ENCODE results near the gene NIM1K. TPM values are rescaled to one million over a fixed set of nuclear protein-coding genes. Genes with fewer than 3 reads are reported as not detected.
"Not testable (repeated sequence)": the region's sequence is repeated elsewhere in the genome, so short reads cannot be mapped to it uniquely, and the experiment has no call there.

NIM1K gene
- total and polyA plus RNA-seq, 2 donors (not counting 3 experiments of a cell fraction or from before 2014, with no cell fraction given), result 0.04 to 0.49 TPM

DNA sequence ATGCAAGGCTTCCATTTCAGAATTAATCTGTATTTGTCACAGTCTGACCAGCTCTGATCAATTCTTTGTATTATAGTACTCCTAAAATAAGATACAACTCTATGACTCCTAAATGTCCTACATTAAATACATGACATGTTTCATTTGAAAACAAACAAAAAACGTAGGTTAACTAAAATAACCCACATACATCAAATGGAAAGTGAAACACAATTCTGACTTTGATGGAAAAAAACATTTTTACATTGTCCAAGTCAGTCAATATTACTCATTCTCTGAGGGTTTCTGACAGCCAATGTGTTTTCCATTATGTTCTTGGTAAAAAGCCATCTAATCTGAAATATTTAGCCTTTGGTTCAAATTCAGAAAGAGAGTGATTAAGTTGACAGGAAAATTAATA lies 112.5 kb downstream of the NIM1K start:
- no peak for DNase-seq (ENCODE audit: low read depth, low spot score)
- no peak overlapping the region for H3K4me3 ChIP-seq (replicated peaks in 1 of 3; ENCODE audit: insufficient read depth in 1 of 3, low read depth in 1 of 3, low read length in 3 of 3)

DNA sequence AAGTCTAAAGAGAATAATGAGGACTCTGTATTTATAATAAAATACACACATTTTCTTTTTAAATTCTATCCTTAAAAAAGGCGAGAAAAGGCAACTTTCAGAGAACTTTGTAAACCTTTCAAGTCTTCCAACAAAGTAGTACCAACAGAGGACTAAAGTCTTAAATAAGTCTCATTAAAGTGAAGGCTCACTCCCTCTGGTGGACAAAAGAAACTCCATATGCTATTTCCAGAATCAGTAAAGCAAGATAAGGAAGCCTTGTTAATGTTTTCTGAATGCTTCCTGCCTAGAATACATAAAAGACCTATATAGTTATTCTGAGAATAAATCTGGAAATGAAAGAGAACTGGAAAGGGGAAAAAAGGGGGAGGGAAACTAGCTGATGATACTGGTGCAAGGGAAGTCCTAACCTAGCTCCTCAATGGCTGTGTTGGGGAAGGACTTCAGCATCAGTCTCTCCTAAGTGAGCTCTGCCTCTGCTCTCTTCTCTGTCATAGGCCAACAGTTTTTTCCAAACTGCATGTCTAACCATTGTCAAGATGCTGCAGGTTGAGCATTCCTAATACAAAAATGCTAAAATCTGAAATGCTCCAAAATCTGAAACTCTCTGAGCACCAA lies 114.0 kb downstream of the NIM1K start:
- ChIA-PET CTCF (interaction anchor here (0.6 to 2.7 kb wide), 13 partner anchors 11 to 397 kb away, joined by 3 to 14 read pairs (median 3); partner anchors contain the start of genes TMEM267 and ZNF131), POLR2A (interaction anchor here (0.6 kb wide), 1 partner anchor 174 kb away, joined by 4 read pairs; no protein-coding TSS in a partner anchor)
- no peaks in the 10 kb centered on the region for H3K27me3 ChIP-seq (ENCODE audit: control insufficient read depth in 2 of 2, insufficient read depth in 2 of 2, low read length in 2 of 2)
- no peaks in the 10 kb centered on the region for H3K9me3 ChIP-seq (replicated peaks; ENCODE audit: control insufficient read depth, insufficient read depth, low read length)
- H4K20me1 ChIP-seq (replicated peaks; ENCODE audit: control insufficient read depth, extremely low read depth, insufficient read depth, low read length), result peaks cover 10% of the 10 kb centered on the region
- H3K9ac ChIP-seq (replicated peaks; ENCODE audit: extremely low read depth, insufficient read depth, low read length), result no peak overlapping the region
- intact Hi-C loops (cut with micrococcal nuclease) (loop anchor here (2.0 to 5.0 kb wide), 3 partner anchors 83 to 399 kb away; no protein-coding TSS in a partner anchor), dilution Hi-C loops (cut with MboI; ENCODE audit: extremely low pct_ligation_motif_present, low sequenced_read_pairs) (no loop called here)
- DNase-seq (ENCODE audit: low read depth, low spot score), result peak; percentile 71
- H3K4me1 ChIP-seq (ENCODE audit: control insufficient read depth, extremely low read depth, insufficient read depth, low read length), result peaks cover 19% of the 10 kb centered on the region
- H3K36me3 ChIP-seq (ENCODE audit: control insufficient read depth in 2 of 2, extremely low read depth in 1 of 2, insufficient read depth in 2 of 2, low read length in 2 of 2), result peaks cover 0 to 16% of the 10 kb centered on the region in 2 experiments
- no peak overlapping the region for H3K4me2 ChIP-seq (ENCODE audit: insufficient read depth, low read length)
- H3K27ac ChIP-seq (ENCODE audit: insufficient read depth, low read depth, low read length), result no peak overlapping the region
- no peaks in the 10 kb centered on the region for H3K9me1 ChIP-seq (replicated peaks; ENCODE audit: control insufficient read depth, extremely low read depth, insufficient read depth, low read length)
- no TSS peak for BruUV-seq (replicated peaks)
- no peak overlapping the region for H2AFZ ChIP-seq (ENCODE audit: low read depth, low read length)
- H3K79me2 ChIP-seq (ENCODE audit: control insufficient read depth, insufficient read depth, low read length), result peaks cover 99% of the 10 kb centered on the region
- H3K4me3 ChIP-seq (replicated peaks in 1 of 3; ENCODE audit: insufficient read depth in 1 of 3, low read depth in 1 of 3, low read length in 3 of 3), result no peak overlapping the region
- TF ChIP-seq, protein P1, sequence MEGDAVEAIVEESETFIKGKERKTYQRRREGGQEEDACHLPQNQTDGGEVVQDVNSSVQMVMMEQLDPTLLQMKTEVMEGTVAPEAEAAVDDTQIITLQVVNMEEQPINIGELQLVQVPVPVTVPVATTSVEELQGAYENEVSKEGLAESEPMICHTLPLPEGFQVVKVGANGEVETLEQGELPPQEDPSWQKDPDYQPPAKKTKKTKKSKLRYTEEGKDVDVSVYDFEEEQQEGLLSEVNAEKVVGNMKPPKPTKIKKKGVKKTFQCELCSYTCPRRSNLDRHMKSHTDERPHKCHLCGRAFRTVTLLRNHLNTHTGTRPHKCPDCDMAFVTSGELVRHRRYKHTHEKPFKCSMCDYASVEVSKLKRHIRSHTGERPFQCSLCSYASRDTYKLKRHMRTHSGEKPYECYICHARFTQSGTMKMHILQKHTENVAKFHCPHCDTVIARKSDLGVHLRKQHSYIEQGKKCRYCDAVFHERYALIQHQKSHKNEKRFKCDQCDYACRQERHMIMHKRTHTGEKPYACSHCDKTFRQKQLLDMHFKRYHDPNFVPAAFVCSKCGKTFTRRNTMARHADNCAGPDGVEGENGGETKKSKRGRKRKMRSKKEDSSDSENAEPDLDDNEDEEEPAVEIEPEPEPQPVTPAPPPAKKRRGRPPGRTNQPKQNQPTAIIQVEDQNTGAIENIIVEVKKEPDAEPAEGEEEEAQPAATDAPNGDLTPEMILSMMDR (IDR thresholded peaks at IDR 0.05; ENCODE audit: extremely low read depth in 1 of 2, insufficient read depth in 1 of 2, low read depth in 1 of 2, low read length in 2 of 2), result peak; percentile 39 to 43
- TF ChIP-seq GATA2 (IDR thresholded peaks at IDR 0.05; ENCODE audit: insufficient read depth, insufficient read length, low read depth, low read length), result no peak
- no peak for FAIRE-seq

More for the DNA sequence above, 112.5 kb downstream of the NIM1K start:
- Histone ChIP-seq H3K4me1 (ENCODE audit: control insufficient read depth, extremely low read depth, insufficient read depth, low read length) (peaks cover 4% of the 10 kb centered on the region), H3K9me1 (replicated peaks; ENCODE audit: control insufficient read depth, extremely low read depth, insufficient read depth, low read length) (no peaks in the 10 kb centered on the region), H3K79me2 (ENCODE audit: control insufficient read depth, insufficient read depth, low read length) (peaks cover 99% of the 10 kb centered on the region), H3K4me2 (ENCODE audit: insufficient read depth, low read length) (no peak overlapping the region), H3K9ac (replicated peaks; ENCODE audit: extremely low read depth, insufficient read depth, low read length) (no peak overlapping the region), H4K20me1 (replicated peaks; ENCODE audit: control insufficient read depth, extremely low read depth, insufficient read depth, low read length) (peaks cover 6% of the 10 kb centered on the region), H3K27ac (ENCODE audit: insufficient read depth, low read depth, low read length) (no peak overlapping the region), H3K9me3 (replicated peaks; ENCODE audit: control insufficient read depth, insufficient read depth, low read length) (no peaks in the 10 kb centered on the region), H2AFZ (ENCODE audit: low read depth, low read length) (no peak overlapping the region), H3K36me3 (ENCODE audit: control insufficient read depth in 2 of 2, extremely low read depth in 1 of 2, insufficient read depth in 2 of 2, low read length in 2 of 2) (peaks cover 0 to 19% of the 10 kb centered on the region in 2 experiments), H3K27me3 (ENCODE audit: control insufficient read depth in 2 of 2, insufficient read depth in 2 of 2, low read length in 2 of 2) (no peaks in the 10 kb centered on the region)
- dilution Hi-C loops (cut with MboI; ENCODE audit: extremely low pct_ligation_motif_present, low sequenced_read_pairs) (no loop called here), intact Hi-C loops (cut with micrococcal nuclease) (no loop called here)
- FAIRE-seq, result no peak
- TF ChIP-seq, protein P2, sequence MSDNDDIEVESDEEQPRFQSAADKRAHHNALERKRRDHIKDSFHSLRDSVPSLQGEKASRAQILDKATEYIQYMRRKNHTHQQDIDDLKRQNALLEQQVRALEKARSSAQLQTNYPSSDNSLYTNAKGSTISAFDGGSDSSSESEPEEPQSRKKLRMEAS (IDR thresholded peaks at IDR 0.05; ENCODE audit: insufficient read depth, insufficient read length), result no peak
- TF ChIP-seq POLR2A (IDR thresholded peaks at IDR 0.05; ENCODE audit: low read depth, low read length) (no peak), FOS (IDR thresholded peaks at IDR 0.05; ENCODE audit: borderline replicate concordance, insufficient read depth, low read length) (no peak), EZH2 (IDR thresholded peaks at IDR 0.05; ENCODE audit: borderline replicate concordance, low read depth, low read length, severe bottlenecking) (no peak)
- no TSS peak for BruUV-seq (replicated peaks)
- POLR2A ChIA-PET, result no interaction called here
- CTCF ChIA-PET, result interaction anchor here (1.1 to 2.7 kb wide), 2 partner anchors 10 to 180 kb away, joined by 5 to 12 read pairs; partner anchors contain the start of gene TMEM267

DNA sequence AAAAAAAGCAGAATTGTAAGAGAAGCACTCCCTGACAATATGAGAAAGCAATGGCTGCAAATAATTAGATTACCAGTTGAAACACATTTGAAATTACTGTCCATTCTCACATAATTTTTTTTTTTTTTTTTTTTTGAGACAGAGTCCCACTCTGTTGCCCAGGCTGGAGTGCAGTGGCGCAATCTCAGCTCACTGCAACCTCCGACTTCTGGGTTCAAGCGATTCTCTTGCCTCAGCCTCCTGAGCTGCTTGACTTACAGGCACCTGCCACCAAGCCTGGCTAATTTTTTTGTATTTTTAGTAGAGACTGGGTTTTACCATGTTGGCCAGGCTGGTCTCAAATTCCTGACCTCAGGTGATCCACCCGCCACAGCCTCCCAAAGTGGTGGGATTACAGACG lies 114.9 kb downstream of the NIM1K start:
- H3K9me3 ChIP-seq (replicated peaks; ENCODE audit: control insufficient read depth, insufficient read depth, low read length); POLR2A ChIA-PET; H3K4me3 ChIP-seq (replicated peaks in 1 of 3; ENCODE audit: insufficient read depth in 1 of 3, low read depth in 1 of 3, low read length in 3 of 3); H3K4me2 ChIP-seq (ENCODE audit: insufficient read depth, low read length); DNase-seq (ENCODE audit: low read depth, low spot score); H2AFZ ChIP-seq (ENCODE audit: low read depth, low read length); H4K20me1 ChIP-seq (replicated peaks; ENCODE audit: control insufficient read depth, extremely low read depth, insufficient read depth, low read length); BruUV-seq (replicated peaks); FAIRE-seq; H3K9me1 ChIP-seq (replicated peaks; ENCODE audit: control insufficient read depth, extremely low read depth, insufficient read depth, low read length); H3K27ac ChIP-seq (ENCODE audit: insufficient read depth, low read depth, low read length); H3K9ac ChIP-seq (replicated peaks; ENCODE audit: extremely low read depth, insufficient read depth, low read length); H3K27me3 ChIP-seq (ENCODE audit: control insufficient read depth in 2 of 2, insufficient read depth in 2 of 2, low read length in 2 of 2); dilution Hi-C loops (cut with MboI; ENCODE audit: extremely low pct_ligation_motif_present, low sequenced_read_pairs): not testable (repeated sequence)
- peaks cover 99% of the 10 kb centered on the region for H3K79me2 ChIP-seq (ENCODE audit: control insufficient read depth, insufficient read depth, low read length)
- CTCF ChIA-PET, result interaction anchor here (1.0 to 2.7 kb wide), 9 partner anchors 12 to 398 kb away, joined by 3 to 14 read pairs (median 5); partner anchors contain the start of genes TMEM267 and ZNF131
- peaks cover 24% of the 10 kb centered on the region for H3K4me1 ChIP-seq (ENCODE audit: control insufficient read depth, extremely low read depth, insufficient read depth, low read length)
- H3K36me3 ChIP-seq (ENCODE audit: control insufficient read depth in 2 of 2, extremely low read depth in 1 of 2, insufficient read depth in 2 of 2, low read length in 2 of 2), result peaks cover 0 to 12% of the 10 kb centered on the region in 2 experiments
- intact Hi-C loops (cut with micrococcal nuclease), result loop anchor here (2.0 to 5.0 kb wide), 3 partner anchors 82 to 400 kb away; no protein-coding TSS in a partner anchor
